Measurements from ENCODE around the gene CACNA1E. TPM values are rescaled to one million over a fixed set of nuclear protein-coding genes. Genes with fewer than 3 reads are reported as not detected.

The CACNA1E gene
- total RNA-seq, 1 donor from 2014 or later, result 2.1 TPM

DNA sequence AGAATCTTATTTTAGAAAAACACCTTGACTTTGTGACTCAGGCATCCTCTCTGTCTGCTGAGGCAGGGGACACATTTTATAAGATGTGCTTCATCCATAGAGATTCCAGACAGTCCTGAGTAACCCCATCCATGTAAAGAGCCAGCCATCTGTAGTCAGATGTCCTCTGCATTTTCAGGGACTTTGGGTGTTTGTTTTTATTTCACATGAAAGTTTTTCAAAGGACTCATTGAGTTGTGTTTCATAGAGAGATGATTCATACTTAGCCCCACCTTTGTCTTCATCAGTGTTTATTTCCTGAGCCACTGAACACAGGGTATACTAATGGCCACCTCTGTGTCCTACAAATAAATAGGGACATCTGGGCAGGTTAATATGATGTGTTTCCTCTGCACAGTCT, 280.4 kb downstream of the CACNA1E start:
- TF ChIP-seq, protein P1, sequence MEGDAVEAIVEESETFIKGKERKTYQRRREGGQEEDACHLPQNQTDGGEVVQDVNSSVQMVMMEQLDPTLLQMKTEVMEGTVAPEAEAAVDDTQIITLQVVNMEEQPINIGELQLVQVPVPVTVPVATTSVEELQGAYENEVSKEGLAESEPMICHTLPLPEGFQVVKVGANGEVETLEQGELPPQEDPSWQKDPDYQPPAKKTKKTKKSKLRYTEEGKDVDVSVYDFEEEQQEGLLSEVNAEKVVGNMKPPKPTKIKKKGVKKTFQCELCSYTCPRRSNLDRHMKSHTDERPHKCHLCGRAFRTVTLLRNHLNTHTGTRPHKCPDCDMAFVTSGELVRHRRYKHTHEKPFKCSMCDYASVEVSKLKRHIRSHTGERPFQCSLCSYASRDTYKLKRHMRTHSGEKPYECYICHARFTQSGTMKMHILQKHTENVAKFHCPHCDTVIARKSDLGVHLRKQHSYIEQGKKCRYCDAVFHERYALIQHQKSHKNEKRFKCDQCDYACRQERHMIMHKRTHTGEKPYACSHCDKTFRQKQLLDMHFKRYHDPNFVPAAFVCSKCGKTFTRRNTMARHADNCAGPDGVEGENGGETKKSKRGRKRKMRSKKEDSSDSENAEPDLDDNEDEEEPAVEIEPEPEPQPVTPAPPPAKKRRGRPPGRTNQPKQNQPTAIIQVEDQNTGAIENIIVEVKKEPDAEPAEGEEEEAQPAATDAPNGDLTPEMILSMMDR (conservative IDR thresholded peaks at IDR 0.05), result no peak
- H3K36me3 Mint-ChIP-seq, result no peaks in the 10 kb centered on the region
- DNase-seq (ENCODE audit: extremely low spot score, unreplicated experiment), result no peak
- H3K27me3 Mint-ChIP-seq, result peaks cover 16% of the 10 kb centered on the region
- H3K9me3 Mint-ChIP-seq, result no peaks in the 10 kb centered on the region
- no peak overlapping the region for H3K27ac Mint-ChIP-seq
- H3K4me1 Mint-ChIP-seq (ENCODE audit: unreplicated experiment), result no peaks in the 10 kb centered on the region
- no peak overlapping the region for H3K4me3 Mint-ChIP-seq

DNA sequence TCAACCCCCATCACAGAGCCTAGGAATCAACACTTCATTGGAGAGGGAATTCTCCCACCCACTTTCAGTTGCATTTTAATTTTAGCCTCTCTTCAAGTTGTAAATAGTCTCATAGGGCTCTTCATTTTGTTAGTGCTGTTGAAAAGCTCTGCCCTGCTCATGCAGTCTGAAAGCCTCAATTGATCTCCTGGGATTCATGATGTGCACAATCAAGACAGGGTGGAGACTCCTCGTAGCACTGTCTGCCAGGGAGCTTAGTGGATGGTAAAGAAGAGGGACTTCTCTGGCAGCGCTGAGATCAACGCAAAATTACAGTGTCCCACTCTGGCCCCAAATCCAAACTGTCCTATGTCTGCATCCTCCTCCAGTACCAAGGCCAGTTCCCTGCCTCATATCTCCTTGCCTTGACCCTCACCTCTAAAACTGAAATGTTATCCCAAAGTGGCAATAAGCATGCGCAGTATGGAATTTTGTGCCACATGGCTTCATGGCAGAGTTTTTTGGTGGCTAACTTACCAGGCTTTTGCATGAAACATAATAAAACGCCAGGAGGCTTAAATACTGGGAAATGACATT, 282.2 kb downstream of the CACNA1E start:
- H3K27me3 Mint-ChIP-seq, result peaks cover 16% of the 10 kb centered on the region

DNA sequence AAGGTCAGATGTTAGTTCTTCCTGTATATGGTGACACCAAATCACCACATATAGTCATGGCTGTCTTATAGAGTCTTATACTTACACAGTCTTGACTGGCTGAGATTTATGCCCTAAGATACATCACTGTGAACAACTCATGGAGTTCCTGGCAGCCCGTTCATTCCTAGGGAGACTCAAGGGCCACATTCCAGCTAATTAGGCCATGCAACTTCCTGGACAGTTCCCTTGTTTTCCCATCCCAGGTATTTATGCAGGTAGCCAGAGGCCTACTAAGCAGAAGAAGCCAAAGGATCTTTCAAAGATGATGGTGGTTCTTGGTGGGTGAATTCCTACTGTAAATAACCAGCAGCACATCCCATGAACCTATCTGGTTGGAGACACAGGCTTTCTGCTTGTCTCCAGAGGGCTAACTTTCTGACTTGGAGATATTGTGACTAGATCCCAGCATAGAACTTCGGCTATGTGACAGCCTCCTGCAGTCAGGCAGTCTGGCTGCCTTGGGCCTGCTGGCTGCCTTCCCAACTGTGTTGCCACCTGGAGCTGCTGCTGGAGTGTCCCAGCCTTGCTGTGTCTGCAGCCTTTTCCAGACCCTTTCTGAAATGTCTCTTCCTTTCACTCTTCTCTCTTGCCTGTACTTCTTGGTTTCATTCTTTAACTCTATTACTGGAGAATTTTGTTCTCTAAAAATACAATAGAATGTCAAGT, 283.8 kb downstream of the CACNA1E start:
- Mint-ChIP-seq H3K4me3 (no peak overlapping the region), H3K9me3 (no peaks in the 10 kb centered on the region), H3K4me1 (ENCODE audit: unreplicated experiment) (no peaks in the 10 kb centered on the region), H3K36me3 (no peaks in the 10 kb centered on the region), H3K27ac (no peak overlapping the region), H3K27me3 (peaks cover 11% of the 10 kb centered on the region)
- TF ChIP-seq, protein P1 (conservative IDR thresholded peaks at IDR 0.05), result no peak
- no peak for DNase-seq (ENCODE audit: extremely low spot score, unreplicated experiment)

More for the DNA sequence above, 282.2 kb downstream of the CACNA1E start:
- Mint-ChIP-seq H3K27ac (no peak overlapping the region), H3K4me1 (ENCODE audit: unreplicated experiment) (no peaks in the 10 kb centered on the region), H3K4me3 (no peak overlapping the region), H3K9me3 (no peaks in the 10 kb centered on the region), H3K36me3 (no peaks in the 10 kb centered on the region)
- no peak for DNase-seq (ENCODE audit: extremely low spot score, unreplicated experiment)
- TF ChIP-seq, protein P1 (conservative IDR thresholded peaks at IDR 0.05), result no peak

DNA sequence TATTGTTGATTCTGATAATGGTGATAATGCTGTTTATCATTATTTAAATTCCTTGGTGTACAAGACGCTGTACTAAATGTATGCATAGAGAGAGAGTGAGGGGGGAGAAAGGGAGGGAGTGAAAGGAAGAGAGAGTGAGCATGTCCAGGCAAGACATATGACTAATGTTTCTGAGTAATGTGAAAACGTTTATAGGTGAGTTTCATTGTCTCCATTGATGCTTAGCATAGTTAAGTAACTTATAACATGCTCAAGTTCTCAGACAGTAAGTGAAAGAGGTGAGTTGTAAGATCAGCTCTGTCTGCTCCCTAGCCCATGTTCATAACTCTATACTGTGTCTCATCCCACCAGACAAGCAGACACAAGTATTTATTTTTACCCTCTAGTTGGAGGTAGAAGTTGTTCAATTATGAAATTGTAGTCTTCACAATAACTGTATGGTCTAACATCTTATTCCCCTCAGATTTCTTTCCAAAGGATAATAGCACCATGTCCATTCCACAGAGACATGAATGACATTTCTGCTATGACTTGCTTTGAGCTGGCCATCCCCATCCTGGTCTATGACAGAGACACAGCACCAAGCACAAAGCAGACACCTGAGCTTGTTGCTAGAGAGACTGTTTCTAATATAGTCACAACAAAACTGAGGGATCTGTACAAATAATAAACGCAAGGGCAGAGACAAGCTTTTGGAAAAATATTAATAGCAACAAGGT, 285.1 kb downstream of the CACNA1E start:
- Mint-ChIP-seq H3K4me3 (no peak overlapping the region), H3K9me3 (no peaks in the 10 kb centered on the region), H3K36me3 (no peaks in the 10 kb centered on the region), H3K27me3 (peaks cover 6% of the 10 kb centered on the region), H3K27ac (no peak overlapping the region), H3K4me1 (ENCODE audit: unreplicated experiment) (no peaks in the 10 kb centered on the region)
- TF ChIP-seq, protein P1 (conservative IDR thresholded peaks at IDR 0.05), result no peak
- no peak for DNase-seq (ENCODE audit: extremely low spot score, unreplicated experiment)

DNA sequence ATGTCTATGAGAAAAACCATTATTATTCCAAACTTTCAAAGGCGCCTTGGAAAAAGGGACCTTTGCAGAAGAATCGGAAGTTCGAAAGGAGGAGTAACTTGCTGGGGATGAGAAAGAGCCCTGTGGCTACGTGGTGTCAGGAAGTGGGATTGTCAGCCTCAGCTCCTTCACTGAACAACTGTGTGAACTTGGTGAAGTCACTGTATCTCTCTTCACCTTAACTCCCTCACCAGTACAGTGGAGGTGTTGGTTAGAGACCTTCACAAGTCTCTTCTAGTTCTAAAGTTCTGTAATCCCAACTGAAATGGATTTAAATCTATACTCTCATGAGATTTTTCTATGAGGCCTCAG, 285.6 kb downstream of the CACNA1E start:
- H3K36me3 Mint-ChIP-seq, result no peaks in the 10 kb centered on the region
- H3K9me3 Mint-ChIP-seq, result no peaks in the 10 kb centered on the region
- TF ChIP-seq, protein P1 (conservative IDR thresholded peaks at IDR 0.05), result no peak
- H3K27ac Mint-ChIP-seq, result no peak overlapping the region
- H3K4me1 Mint-ChIP-seq (ENCODE audit: unreplicated experiment), result no peaks in the 10 kb centered on the region
- peaks cover 4% of the 10 kb centered on the region for H3K27me3 Mint-ChIP-seq
- H3K4me3 Mint-ChIP-seq, result no peak overlapping the region
- no peak for DNase-seq (ENCODE audit: extremely low spot score, unreplicated experiment)
